HepG2 (cell line): ENCODE measurements around the gene CCDC117. TPM values are rescaled to one million over a fixed set of nuclear protein-coding genes. Genes with fewer than 3 reads are reported as not detected.

ENCODE experiments used
- ATAC-seq: fragments of 200-7000 bp; cut with Tn5 transposase; 3 replicates; pipeline ENCODE4 v1.9.1; 2020; ENCODE audit warnings: mild to moderate bottlenecking, moderate library complexity
- BruUV-seq: library from RNA; stranded (reverse); fragments of 400-500 nt; replicated peaks from 2 replicates; lab custom pipeline; 2021; lab: Mats Ljungman, UMichigan
- CTCF ChIA-PET: fragments of 300-600 bp; formaldehyde crosslinking; extraction: SDS; loops from one replicate; lab custom pipeline; 2021; ENCODE audit warnings: low total read pairs, inconsistent platforms, low intra/inter-chr PET ratio; lab: Yijun Ruan, JAX
- POLR2A ChIA-PET: fragments of 350-600 bp; sonication (Branson Sonifier 250); formaldehyde crosslinking; loops from one replicate; lab custom pipeline; 2020; ENCODE audit warnings: antibody characterized with exemption, inconsistent platforms; lab: Yijun Ruan, JAX
- DNase-seq: peaks from one replicate; pipeline ENCODE4 v3.0.0-alpha.2; 2015; ENCODE audit warnings: low spot score
- FAIRE-seq: peaks from 3 replicates; lab custom pipeline; 2011; peaks lifted over from hg19 to GRCh38; lab: Jason Lieb, UNC
- H2AFZ ChIP-seq: one replicate; pipeline ENCODE4 v1.6.1; 2011; ENCODE audit warnings: low read length, inconsistent platforms
- H3K27ac ChIP-seq: fragments of 300-600 bp; 3 replicates; pipeline ENCODE4 v1.8.0; 2011; ENCODE audit warnings: mixed run types, mild to moderate bottlenecking, mixed read lengths, low read length, inconsistent platforms; ENCODE audit not compliant: insufficient read depth; ENCODE audit errors: extremely low read length
- H3K27me3 ChIP-seq, 2 experiments: fragments of 200-600 bp in 1 of 2; 2 replicates in 1 of 2; 3 replicates in 1 of 2; pipeline versions ENCODE4 v1.6.0 to v1.8.0; 2011; ENCODE audit warnings: low read length in 2 of 2, mild to moderate bottlenecking in 2 of 2, moderate library complexity in 2 of 2, inconsistent platforms in 1 of 2; ENCODE audit not compliant: insufficient read depth in 2 of 2, control insufficient read depth in 1 of 2
- H3K36me3 ChIP-seq, 2 experiments: fragments of 200-600 bp in 1 of 2; replicated peaks in 1 of 2; 2 replicates in 1 of 2; 3 replicates in 1 of 2; pipeline versions ENCODE4 v1.5.1 to v1.8.0; 2011; ENCODE audit warnings: low read length in 2 of 2, inconsistent platforms in 1 of 2; ENCODE audit not compliant: insufficient read depth in 2 of 2, control insufficient read depth in 1 of 2
- H3K4me1 ChIP-seq: 2 replicates; pipeline ENCODE4 v1.5.1; 2012; ENCODE audit warnings: low read length, inconsistent platforms; ENCODE audit not compliant: insufficient read depth
- H3K4me2 ChIP-seq: 2 replicates; pipeline ENCODE4 v1.6.0; 2011; ENCODE audit warnings: low read depth, low read length, inconsistent platforms
- H3K4me3 ChIP-seq, 3 experiments: fragments of 200-600 bp in 1 of 3; sonication (generic), shearing (Covaris generic) in 1 of 3; replicated peaks in 1 of 3; 2 replicates each; pipeline ENCODE4 v1.5.1; 2011 to 2016; ENCODE audit warnings: low read length in 3 of 3, inconsistent platforms in 2 of 3, low read depth in 2 of 3, mild to moderate bottlenecking in 2 of 3, control low read depth in 1 of 3, mixed read lengths in 1 of 3; ENCODE audit not compliant: insufficient read depth in 1 of 3
- H3K79me2 ChIP-seq: one replicate; pipeline ENCODE4 v1.6.1; 2011; ENCODE audit warnings: low read length, inconsistent platforms; ENCODE audit not compliant: insufficient read depth
- H3K9ac ChIP-seq: 2 replicates; pipeline ENCODE4 v1.6.0; 2011; ENCODE audit warnings: mild to moderate bottlenecking, low read depth, low read length, inconsistent platforms; ENCODE audit not compliant: insufficient read depth
- H3K9me3 ChIP-seq: 2 replicates; pipeline ENCODE4 v1.5.1; 2012; ENCODE audit warnings: mild to moderate bottlenecking, low read length
- H4K20me1 ChIP-seq: 2 replicates; pipeline ENCODE4 v1.6.0; 2011; ENCODE audit warnings: inconsistent platforms, mild to moderate bottlenecking, low read length, moderate library complexity; ENCODE audit not compliant: insufficient read depth
- AHR ChIP-seq: IDR thresholded peaks from 2 replicates; pipeline ENCODE4 v1.6.1; 2018; ENCODE audit warnings: missing genetic modification reagents, missing compliant biosample characterization
- ARID2 ChIP-seq: sonication (generic); formaldehyde crosslinking; IDR thresholded peaks from 2 replicates; pipeline ENCODE4 v1.8.1; 2022; ENCODE audit warnings: mild to moderate bottlenecking, missing genetic modification reagents, borderline replicate concordance
- CREM ChIP-seq, 2 experiments: sonication (generic) in 1 of 2; formaldehyde crosslinking in 1 of 2; IDR thresholded peaks; 2 replicates each; pipeline versions ENCODE4 v1.4.0 to v1.6.1; 2016 to 2020; ENCODE audit warnings: antibody characterized with exemption in 1 of 2, mild to moderate bottlenecking in 1 of 2, missing genetic modification reagents in 1 of 2
- ISL2 ChIP-seq: sonication (generic); formaldehyde crosslinking; IDR thresholded peaks from 2 replicates; pipeline ENCODE4 v1.5.0; 2020; ENCODE audit warnings: missing genetic modification reagents
- JDP2 ChIP-seq: sonication (generic); formaldehyde crosslinking; IDR thresholded peaks from 2 replicates; pipeline ENCODE4 v1.8.1; 2022; ENCODE audit warnings: missing genetic modification reagents, borderline replicate concordance
- NCOA5 ChIP-seq: sonication (generic); formaldehyde crosslinking; IDR thresholded peaks from 2 replicates; pipeline ENCODE4 v1.4.0; 2020; ENCODE audit warnings: missing genetic modification reagents
- SMC3 ChIP-seq: IDR thresholded peaks from 2 replicates; pipeline ENCODE4 v1.6.1; 2011; ENCODE audit warnings: low read length, improper control_type of control experiment
- ZFP62 ChIP-seq: sonication (generic); formaldehyde crosslinking; IDR thresholded peaks from 2 replicates; pipeline ENCODE4 v1.4.0; 2020; ENCODE audit warnings: missing genetic modification reagents
- ZNF20 ChIP-seq: sonication (generic); formaldehyde crosslinking; IDR thresholded peaks from 2 replicates; pipeline ENCODE4 v1.4.0; 2020; ENCODE audit warnings: mild to moderate bottlenecking, moderate library complexity, missing genetic modification reagents
- ZNF549 ChIP-seq: sonication (generic); formaldehyde crosslinking; IDR thresholded peaks from 2 replicates; pipeline ENCODE4 v1.5.0; 2020; ENCODE audit warnings: missing genetic modification reagents
- ZNF616 ChIP-seq: sonication (generic); formaldehyde crosslinking; IDR thresholded peaks from 2 replicates; pipeline ENCODE4 v1.5.0; 2020; ENCODE audit warnings: low read depth, mild to moderate bottlenecking, missing genetic modification reagents
- ZNF746 ChIP-seq: sonication (generic); formaldehyde crosslinking; IDR thresholded peaks from 2 replicates; pipeline ENCODE4 v1.8.0; 2022; ENCODE audit warnings: mild to moderate bottlenecking, missing genetic modification reagents
- ZSCAN9 ChIP-seq: IDR thresholded peaks from 2 replicates; pipeline ENCODE4 v1.6.1; 2016; ENCODE audit warnings: borderline replicate concordance
- WGBS: methylation state at CpG from one replicate; pipeline ENCODE4 v1.1.6; 2017; ENCODE audit warnings: low lambda C conversion rate; 5-methylcytosine and 5-hydroxymethylcytosine counted together
- in situ Hi-C: cut with HindIII; loops from 2 replicates; pipeline ENCODE4 v1.10.0; 2017; ENCODE audit warnings: low pct_unique_long_range_greater_than_20kb; ENCODE audit not compliant: extremely low pct_ligation_motif_present
- intact Hi-C: fragments of 100-400 bp; cut with micrococcal nuclease; formaldehyde crosslinking; loops from one replicate; pipeline ENCODE4 v1.10.0; 2022; ENCODE audit not compliant: unreplicated experiment
- polyA plus RNA-seq, 8 experiments: library from polyadenylated mRNA; depleted of rRNA in 3 of 8; stranded (reverse) in 7 of 8; unstranded in 1 of 8; fragments of >200 nt; fragmentation: Illumina TruSeq in 4 of 8; extraction: Trizol in 4 of 8; gene quantifications; 2 replicates each; pipeline versions ENCODE4 v1.2.1 to v1.2.3, GENCODE V29; 2011 to 2016; ENCODE audit warnings: low read depth in 4 of 8, missing spikeins in 1 of 8, mixed read lengths in 1 of 8; ENCODE audit not compliant: insufficient read depth in 1 of 8
- total RNA-seq, 5 experiments: library from RNA; depleted of rRNA; stranded (reverse); fragments of >200 nt; fragmentation: Illumina TruSeq; extraction: Trizol; gene quantifications; 2 replicates each; pipeline ENCODE4 v1.2.3, GENCODE V29; 2016; ENCODE audit warnings: low read depth in 1 of 5
- TF ChIP-seq, protein P1 (sequence below), 2 experiments: fragments of 450-650 bp in 1 of 2; sonication (generic) in 1 of 2; formaldehyde crosslinking in 1 of 2; IDR thresholded peaks; 2 replicates each; pipeline versions ENCODE4 v1.6.1 to v1.8.0; 2016 to 2022; ENCODE audit warnings: antibody characterized with exemption in 1 of 2, mild to moderate bottlenecking in 1 of 2, missing genetic modification reagents in 1 of 2
- TF ChIP-seq, protein P2 (sequence below): sonication (generic); formaldehyde crosslinking; IDR thresholded peaks from 2 replicates; pipeline ENCODE4 v1.8.1; 2023; ENCODE audit warnings: missing genetic modification reagents, inconsistent platforms, borderline replicate concordance

CCDC117 gene
- total and polyA plus RNA-seq, 2 of the 13 experiments (the other 11 are each of a cell fraction or from before 2014, with no cell fraction given): 12.6 to 34.2 TPM

- POLR2A ChIA-PET: interaction anchor here (1.2 to 20.4 kb wide), 6 partner anchors 7 to 112 kb away, joined by 4 to 945 read pairs (median 6); partner anchors contain the start of genes CCDC117 and XBP1
- no peak for TF ChIP-seq ZNF746 (CRISPR knock-in tag)
- TF ChIP-seq SMC3: no peak
- no peak for TF ChIP-seq ARID2
- no peak for TF ChIP-seq ZNF20 (CRISPR knock-in tag)
- TF ChIP-seq AHR (CRISPR knock-in tag): no peak
- TF ChIP-seq JDP2 (CRISPR knock-in tag): no peak
- TF ChIP-seq, protein P1, sequence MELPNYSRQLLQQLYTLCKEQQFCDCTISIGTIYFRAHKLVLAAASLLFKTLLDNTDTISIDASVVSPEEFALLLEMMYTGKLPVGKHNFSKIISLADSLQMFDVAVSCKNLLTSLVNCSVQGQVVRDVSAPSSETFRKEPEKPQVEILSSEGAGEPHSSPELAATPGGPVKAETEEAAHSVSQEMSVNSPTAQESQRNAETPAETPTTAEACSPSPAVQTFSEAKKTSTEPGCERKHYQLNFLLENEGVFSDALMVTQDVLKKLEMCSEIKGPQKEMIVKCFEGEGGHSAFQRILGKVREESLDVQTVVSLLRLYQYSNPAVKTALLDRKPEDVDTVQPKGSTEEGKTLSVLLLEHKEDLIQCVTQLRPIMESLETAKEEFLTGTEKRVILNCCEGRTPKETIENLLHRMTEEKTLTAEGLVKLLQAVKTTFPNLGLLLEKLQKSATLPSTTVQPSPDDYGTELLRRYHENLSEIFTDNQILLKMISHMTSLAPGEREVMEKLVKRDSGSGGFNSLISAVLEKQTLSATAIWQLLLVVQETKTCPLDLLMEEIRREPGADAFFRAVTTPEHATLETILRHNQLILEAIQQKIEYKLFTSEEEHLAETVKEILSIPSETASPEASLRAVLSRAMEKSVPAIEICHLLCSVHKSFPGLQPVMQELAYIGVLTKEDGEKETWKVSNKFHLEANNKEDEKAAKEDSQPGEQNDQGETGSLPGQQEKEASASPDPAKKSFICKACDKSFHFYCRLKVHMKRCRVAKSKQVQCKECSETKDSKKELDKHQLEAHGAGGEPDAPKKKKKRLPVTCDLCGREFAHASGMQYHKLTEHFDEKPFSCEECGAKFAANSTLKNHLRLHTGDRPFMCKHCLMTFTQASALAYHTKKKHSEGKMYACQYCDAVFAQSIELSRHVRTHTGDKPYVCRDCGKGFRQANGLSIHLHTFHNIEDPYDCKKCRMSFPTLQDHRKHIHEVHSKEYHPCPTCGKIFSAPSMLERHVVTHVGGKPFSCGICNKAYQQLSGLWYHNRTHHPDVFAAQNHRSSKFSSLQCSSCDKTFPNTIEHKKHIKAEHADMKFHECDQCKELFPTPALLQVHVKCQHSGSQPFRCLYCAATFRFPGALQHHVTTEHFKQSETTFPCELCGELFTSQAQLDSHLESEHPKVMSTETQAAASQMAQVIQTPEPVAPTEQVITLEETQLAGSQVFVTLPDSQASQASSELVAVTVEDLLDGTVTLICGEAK (IDR thresholded peaks at IDR 0.05): no peak
- TF ChIP-seq, protein P1 (CRISPR knock-in tag; IDR thresholded peaks at IDR 0.05): no peak
- TF ChIP-seq NCOA5: no peak
- no peak for TF ChIP-seq ZNF549 (CRISPR knock-in tag)
- TF ChIP-seq ZFP62 (CRISPR knock-in tag): no peak
- no peak for TF ChIP-seq ISL2 (CRISPR knock-in tag)
- no peak for TF ChIP-seq ZSCAN9
- TF ChIP-seq CREM (IDR thresholded peaks at IDR 0.05): no peak
- TF ChIP-seq CREM (CRISPR knock-in tag; IDR thresholded peaks at IDR 0.05): no peak
- TF ChIP-seq, protein P2, sequence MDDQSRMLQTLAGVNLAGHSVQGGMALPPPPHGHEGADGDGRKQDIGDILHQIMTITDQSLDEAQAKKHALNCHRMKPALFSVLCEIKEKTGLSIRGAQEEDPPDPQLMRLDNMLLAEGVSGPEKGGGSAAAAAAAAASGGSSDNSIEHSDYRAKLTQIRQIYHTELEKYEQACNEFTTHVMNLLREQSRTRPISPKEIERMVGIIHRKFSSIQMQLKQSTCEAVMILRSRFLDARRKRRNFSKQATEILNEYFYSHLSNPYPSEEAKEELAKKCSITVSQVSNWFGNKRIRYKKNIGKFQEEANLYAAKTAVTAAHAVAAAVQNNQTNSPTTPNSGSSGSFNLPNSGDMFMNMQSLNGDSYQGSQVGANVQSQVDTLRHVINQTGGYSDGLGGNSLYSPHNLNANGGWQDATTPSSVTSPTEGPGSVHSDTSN (CRISPR knock-in tag): no peak
- TF ChIP-seq ZNF616: no peak
Measured at GRCh38 chr22:28791841-28792490, 19.5 kb downstream of the CCDC117 start.

More at GRCh38 chr22:28791841-28792490, 19.5 kb downstream of the CCDC117 start:
- CTCF ChIA-PET: no interaction called here
- Histone ChIP-seq H3K4me2 (no peak overlapping the region), H3K27ac (peak overlapping the region; percentile 54), H3K79me2 (peaks cover 21% of the 10 kb centered on the region), H3K9ac (no peak overlapping the region), H3K4me3 (no peak overlapping the region), H2AFZ (no peak overlapping the region), H3K27me3 (no peaks in the 10 kb centered on the region), H3K36me3 (peaks cover 18 to 47% of the 10 kb centered on the region in 2 experiments), H4K20me1 (peaks cover 44% of the 10 kb centered on the region), H3K4me1 (peaks cover 52% of the 10 kb centered on the region), H3K9me3 (no peaks in the 10 kb centered on the region)
- no TSS peak for BruUV-seq
- intact Hi-C loops (loop anchor here (5.0 kb wide), 1 partner anchor 35 kb away; no protein-coding TSS in a partner anchor), in situ Hi-C loops (loop anchor here (5.0 kb wide), 1 partner anchor 35 kb away; no protein-coding TSS in a partner anchor)
- DNase-seq (no peak), FAIRE-seq (no peak), ATAC-seq (peak; percentile 36)
- 73% methylated on average over 3 of the region's 3 CpGs for WGBS
